GM10847 (cell line): ENCODE data around the gene PCP4.

ENCODE experiments used
- POLR2A ChIP-seq: IDR thresholded peaks from 2 replicates; pipeline ENCODE4 v1.6.1; 2011; ENCODE audit not compliant: insufficient read length; ENCODE audit errors: extremely low read depth

Gene PCP4

GRCh38 chr21:39867198-39867650, at the start of gene PCP4:
PCP4 (plus strand) TSS chr21:39867438; CDS start chr21:39867502, 64 bp downstream.
- TF ChIP-seq POLR2A, result no peak

- no peak for TF ChIP-seq POLR2A
These were observed 48.7 kb upstream of the PCP4 start for GRCh38 chr21:39818557-39818956.

- no peak for TF ChIP-seq POLR2A
These were observed 45.2 kb upstream of the PCP4 start for GRCh38 chr21:39822042-39822441.

GRCh38 chr21:39825250-39825649, 42.0 kb upstream of the PCP4 start:
- TF ChIP-seq POLR2A, result no peak

- no peak for TF ChIP-seq POLR2A
These were observed 32.7 kb upstream of the PCP4 start for GRCh38 chr21:39834543-39834942.

GRCh38 chr21:39837861-39838359, 29.3 kb upstream of the PCP4 start:
- TF ChIP-seq POLR2A, result no peak

- TF ChIP-seq POLR2A, result no peak
These were observed 26.7 kb upstream of the PCP4 start for GRCh38 chr21:39840373-39841097.

- no peak for TF ChIP-seq POLR2A
These were observed 24.3 kb upstream of the PCP4 start for GRCh38 chr21:39842741-39843459.

- no peak for TF ChIP-seq POLR2A
These were observed 23.8 kb upstream of the PCP4 start for GRCh38 chr21:39843483-39843882.

GRCh38 chr21:39843916-39844315, 23.3 kb upstream of the PCP4 start:
- TF ChIP-seq POLR2A, result no peak

GRCh38 chr21:39845571-39846130, 21.6 kb upstream of the PCP4 start:
- TF ChIP-seq POLR2A, result no peak

- TF ChIP-seq POLR2A, result no peak
These were observed 19.4 kb upstream of the PCP4 start for GRCh38 chr21:39847877-39848276.

- TF ChIP-seq POLR2A, result no peak
These were observed 18.1 kb upstream of the PCP4 start for GRCh38 chr21:39849014-39849655.

GRCh38 chr21:39850333-39850732, 16.9 kb upstream of the PCP4 start:
- no peak for TF ChIP-seq POLR2A

GRCh38 chr21:39851002-39851618, 16.1 kb upstream of the PCP4 start:
- no peak for TF ChIP-seq POLR2A

- no peak for TF ChIP-seq POLR2A
These were observed 15.1 kb upstream of the PCP4 start for GRCh38 chr21:39852021-39852721.
